Neuronal stem cell (in vitro differentiated cells): ENCODE results near the gene RETREG3.
"Not testable (repeated sequence)": the region's sequence is repeated elsewhere in the genome, so short reads cannot be mapped to it uniquely, and the experiment has no call there.

ENCODE experiments used
- DNase-seq: peaks from one replicate; pipeline ENCODE4 v3.0.0-alpha.2; 2013; ENCODE audit warnings: low spot score
- H2AFZ ChIP-seq: one replicate; pipeline ENCODE4 v1.6.1; 2013; ENCODE audit warnings: mild to moderate bottlenecking, low read length, inconsistent platforms
- H2AK5ac ChIP-seq: 2 replicates; pipeline ENCODE4 v1.6.1; 2013; ENCODE audit warnings: low read depth, mild to moderate bottlenecking, inconsistent platforms, low read length, moderate library complexity, mixed read lengths
- H2BK120ac ChIP-seq: 2 replicates; pipeline ENCODE4 v1.6.1; 2013; ENCODE audit warnings: low read depth, mild to moderate bottlenecking, inconsistent platforms, low read length, moderate library complexity, mixed read lengths
- H2BK12ac ChIP-seq: one replicate; pipeline ENCODE4 v1.6.1; 2013; ENCODE audit warnings: low read length, inconsistent platforms
- H2BK15ac ChIP-seq: 2 replicates; pipeline ENCODE4 v1.6.1; 2013; ENCODE audit warnings: mild to moderate bottlenecking, low read length, inconsistent platforms, mixed read lengths
- H2BK5ac ChIP-seq: one replicate; pipeline ENCODE4 v1.6.1; 2013; ENCODE audit warnings: inconsistent platforms, mild to moderate bottlenecking, low read length, moderate library complexity
- H3K14ac ChIP-seq: one replicate; pipeline ENCODE4 v1.6.1; 2013; ENCODE audit warnings: low read length, inconsistent platforms
- H3K18ac ChIP-seq: 2 replicates; pipeline ENCODE4 v1.6.1; 2013; ENCODE audit warnings: low read length, inconsistent platforms
- H3K23ac ChIP-seq: 2 replicates; pipeline ENCODE4 v1.6.1; 2013; ENCODE audit warnings: low read depth, mild to moderate bottlenecking, mixed read lengths, low read length, inconsistent platforms; ENCODE audit not compliant: poor library complexity
- H3K27ac ChIP-seq: replicated peaks from 3 replicates; pipeline ENCODE4 v1.5.1; 2013; ENCODE audit warnings: low read length, inconsistent platforms
- H3K27me3 ChIP-seq, 3 experiments: 2 replicates each; pipeline ENCODE4 v1.6.1; 2013; ENCODE audit warnings: low read length in 3 of 3, mild to moderate bottlenecking in 2 of 3, inconsistent platforms in 1 of 3, low read depth in 1 of 3, mixed read lengths in 1 of 3, moderate library complexity in 1 of 3; ENCODE audit not compliant: control insufficient read depth in 3 of 3, insufficient read depth in 3 of 3
- H3K36me3 ChIP-seq, 2 donors: replicated peaks in 1 of 2; 2 replicates each; pipeline ENCODE4 v1.6.1; 2013; ENCODE audit warnings: low read length in 2 of 2; ENCODE audit not compliant: control insufficient read depth in 2 of 2, insufficient read depth in 2 of 2
- H3K4ac ChIP-seq: 2 replicates; pipeline ENCODE4 v1.6.1; 2013; ENCODE audit warnings: inconsistent platforms, mild to moderate bottlenecking, low read length, moderate library complexity
- H3K4me1 ChIP-seq, 2 donors: 1 replicate in 1 of 2; 2 replicates in 1 of 2; pipeline ENCODE4 v1.6.1; 2013; ENCODE audit warnings: low read length in 2 of 2, low read depth in 1 of 2; ENCODE audit not compliant: control insufficient read depth in 2 of 2, insufficient read depth in 1 of 2
- H3K4me2 ChIP-seq: one replicate; pipeline ENCODE4 v1.6.1; 2013; ENCODE audit warnings: mild to moderate bottlenecking, low read length, inconsistent platforms; ENCODE audit not compliant: insufficient read depth, poor library complexity, severe bottlenecking
- H3K4me3 ChIP-seq, 2 donors: 2 replicates each; pipeline ENCODE4 v1.5.1; 2013; ENCODE audit warnings: low read length in 2 of 2, mild to moderate bottlenecking in 2 of 2, inconsistent platforms in 1 of 2, moderate library complexity in 1 of 2
- H3K79me1 ChIP-seq: one replicate; pipeline ENCODE4 v1.6.1; 2013; ENCODE audit warnings: low read depth, mild to moderate bottlenecking, inconsistent platforms, low read length, moderate library complexity
- H3K9ac ChIP-seq: one replicate; pipeline ENCODE4 v1.6.1; 2013; ENCODE audit warnings: mild to moderate bottlenecking, low read depth, low read length, inconsistent platforms; ENCODE audit not compliant: poor library complexity
- H3K9me3 ChIP-seq, 2 donors: replicated peaks in 1 of 2; 2 replicates each; pipeline versions ENCODE3 to v1.6.1; 2013; ENCODE audit warnings: low read length in 2 of 2, mild to moderate bottlenecking in 2 of 2, inconsistent platforms in 1 of 2, low read depth in 1 of 2, mixed read lengths in 1 of 2, moderate library complexity in 1 of 2; ENCODE audit not compliant: control insufficient read depth in 2 of 2, insufficient read depth in 1 of 2
- H4K8ac ChIP-seq: one replicate; pipeline ENCODE4 v1.6.1; 2013; ENCODE audit warnings: low read depth, mild to moderate bottlenecking, inconsistent platforms, low read length, moderate library complexity
- H4K91ac ChIP-seq: one replicate; pipeline ENCODE4 v1.6.1; 2013; ENCODE audit warnings: low read length, low read depth, mild to moderate bottlenecking, inconsistent platforms; ENCODE audit not compliant: poor library complexity
- WGBS, 2 donors: extraction: QIAGEN DNeasy Blood & Tissue Kit; methylation state at CpG; one replicate each; pipeline ENCODE4 v1.1.7; 2013; ENCODE audit warnings: missing lambda C conversion rate in 2 of 2, mixed read lengths in 1 of 2; ENCODE audit not compliant: insufficient read length in 2 of 2, insufficient replicate concordance in 1 of 2; ENCODE audit errors: extremely low coverage in 2 of 2; 5-methylcytosine and 5-hydroxymethylcytosine counted together

Gene RETREG3

GRCh38 chr17:42560246-42560645 is 48.9 kb downstream of the RETREG3 start:
- H3K27me3 ChIP-seq = no peaks in the 10 kb centered on the region
- H3K27ac ChIP-seq = no peak overlapping the region
- no peak overlapping the region for H3K9ac ChIP-seq
- H3K23ac ChIP-seq = no peak overlapping the region
- no peak overlapping the region for H3K4me2 ChIP-seq
- H3K36me3 ChIP-seq = peaks cover 11 to 22% of the 10 kb centered on the region in 2 donors
- peaks cover 10% of the 10 kb centered on the region for H3K79me1 ChIP-seq
- no peak overlapping the region for H2BK5ac ChIP-seq
- no peak overlapping the region for H2AFZ ChIP-seq
- H4K8ac ChIP-seq = no peak overlapping the region
- H3K4me1 ChIP-seq = peaks cover 9 to 14% of the 10 kb centered on the region in 2 donors
- no peak overlapping the region for H3K14ac ChIP-seq
- H3K18ac ChIP-seq = no peak overlapping the region
- H4K91ac ChIP-seq = no peak overlapping the region
- DNase-seq = no peak
- no peak overlapping the region for H2BK15ac ChIP-seq
- no peak overlapping the region for H2BK12ac ChIP-seq
- H2BK120ac ChIP-seq = no peak overlapping the region
- no peak overlapping the region for H2AK5ac ChIP-seq
- no peak overlapping the region for H3K4me3 ChIP-seq
- H3K9me3 ChIP-seq = no peaks in the 10 kb centered on the region
- WGBS, 2 donors = no CpG with 5 or more reads among the region's 3 CpGs
- no peak overlapping the region for H3K4ac ChIP-seq

DNA sequence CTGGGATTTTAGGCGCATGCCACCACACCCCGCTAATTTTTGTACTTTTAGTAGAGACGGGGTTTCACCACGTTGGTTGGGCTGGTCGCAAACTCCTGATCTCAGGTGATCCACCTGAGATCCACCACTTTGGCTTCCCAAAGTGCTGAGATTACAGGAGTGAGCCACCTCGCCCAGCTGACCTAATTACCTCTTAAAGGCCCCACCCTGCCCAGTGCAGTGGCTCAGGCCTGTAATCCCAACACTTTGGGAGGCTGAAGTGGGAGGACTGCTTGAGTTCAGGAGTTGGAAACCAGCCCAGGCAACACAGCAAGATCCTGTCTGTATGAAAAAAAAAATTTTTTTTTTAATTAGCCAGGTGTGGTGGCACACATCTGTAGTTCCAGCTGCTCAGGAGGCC is 50.1 kb downstream of the RETREG3 start:
- Histone ChIP-seq H3K9ac (no peak overlapping the region), H3K23ac (no peak overlapping the region), H4K8ac (no peak overlapping the region), H3K4me1 (peaks cover 11 to 15% of the 10 kb centered on the region in 2 donors), H3K18ac (no peak overlapping the region), H2AK5ac (no peak overlapping the region), H2BK5ac (no peak overlapping the region), H3K27me3 (no peaks in the 10 kb centered on the region), H4K91ac (no peak overlapping the region), H2BK15ac (no peak overlapping the region), H2BK120ac (no peak overlapping the region), H2BK12ac (no peak overlapping the region), H3K9me3 (no peaks in the 10 kb centered on the region), H3K4me3 (no peak overlapping the region), H2AFZ (no peak overlapping the region), H3K4ac (no peak overlapping the region), H3K4me2 (no peak overlapping the region), H3K36me3 (peaks cover 3 to 10% of the 10 kb centered on the region in 2 donors), H3K79me1 (peaks cover 10% of the 10 kb centered on the region), H3K27ac (no peak overlapping the region), H3K14ac (no peak overlapping the region)
- no CpG with 5 or more reads among the region's 6 CpGs for WGBS, 2 donors
- DNase-seq = no peak

DNA sequence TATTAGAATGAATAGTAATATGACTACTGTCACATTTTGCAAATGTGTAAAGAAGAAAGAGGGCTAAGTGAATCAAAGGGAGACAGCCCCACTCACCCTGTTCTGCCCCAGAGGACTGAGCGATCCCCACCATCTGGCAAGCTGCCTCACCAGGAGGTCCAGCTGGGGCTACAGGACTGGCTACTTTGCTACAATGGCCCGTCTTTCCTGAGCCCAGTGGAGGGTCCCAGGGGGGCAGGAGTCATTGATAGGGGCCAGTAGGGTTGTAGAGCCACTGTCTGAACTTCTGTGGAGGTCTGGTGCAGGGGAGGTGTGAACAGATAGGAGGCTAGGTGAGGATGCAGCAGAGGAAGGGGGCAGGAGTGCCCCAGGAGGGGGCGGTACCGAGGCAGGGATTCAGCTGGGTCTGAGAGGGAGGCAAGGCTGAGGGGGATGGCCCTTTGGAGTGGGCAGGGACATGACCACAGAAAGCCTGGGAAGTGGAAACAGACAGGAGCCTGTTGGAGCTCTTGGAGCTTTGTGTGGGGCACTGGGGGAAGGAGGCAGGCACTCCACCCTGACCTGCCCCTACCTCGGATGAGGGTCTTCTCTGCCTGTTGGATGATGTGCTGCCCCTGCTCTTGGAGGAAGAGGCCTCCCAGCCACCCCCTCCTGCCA is 53.1 kb downstream of the RETREG3 start:
- DNase-seq, H2BK12ac ChIP-seq, H3K9me3 ChIP-seq, H3K4ac ChIP-seq, H3K23ac ChIP-seq, H2BK120ac ChIP-seq, H3K4me1 ChIP-seq, H3K4me2 ChIP-seq, H4K91ac ChIP-seq, H2AFZ ChIP-seq, H3K9ac ChIP-seq, H4K8ac ChIP-seq, H2AK5ac ChIP-seq, H3K36me3 ChIP-seq, H3K18ac ChIP-seq, H3K27me3 ChIP-seq, H3K27ac ChIP-seq, H2BK5ac ChIP-seq, H3K79me1 ChIP-seq, H2BK15ac ChIP-seq, H3K4me3 ChIP-seq, H3K14ac ChIP-seq: not testable (repeated sequence)
- WGBS, 2 donors = no CpG with 5 or more reads among the region's 5 CpGs

DNA sequence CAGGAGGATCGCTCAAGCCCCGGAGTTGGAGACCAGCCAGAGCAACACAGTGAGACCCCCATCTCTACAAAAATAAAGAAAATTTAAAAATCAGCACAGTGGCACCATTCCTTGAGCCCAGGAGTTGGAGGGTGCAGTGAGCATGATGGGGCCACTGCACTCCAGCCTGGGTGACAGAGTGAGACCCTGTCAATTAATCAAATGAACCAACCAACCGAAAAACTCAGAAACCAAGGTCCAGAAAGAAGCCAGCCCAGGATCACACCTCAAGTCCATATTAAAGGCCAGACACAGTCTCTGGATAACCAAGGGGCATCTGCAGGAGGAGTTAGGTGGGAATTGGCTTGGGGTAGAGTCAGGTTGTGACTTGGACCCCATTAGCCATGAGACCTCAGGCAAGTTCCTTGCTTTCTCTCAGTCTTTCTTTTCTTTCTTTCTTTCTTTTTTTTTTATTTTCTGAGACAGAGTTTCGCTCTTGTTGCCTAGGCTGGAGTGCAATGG is 54.0 kb downstream of the RETREG3 start:
- H3K4ac ChIP-seq = no peak overlapping the region
- H2AFZ ChIP-seq = peak overlapping the region; percentile 96
- no peaks in the 10 kb centered on the region for H3K36me3 ChIP-seq
- H2BK120ac ChIP-seq = no peak overlapping the region
- H3K9ac ChIP-seq = peak overlapping the region; percentile 95
- H3K4me2 ChIP-seq = peak overlapping the region; percentile 77
- no peak overlapping the region for H4K91ac ChIP-seq
- H3K4me3 ChIP-seq = peak overlapping the region; percentile 89 to 97
- H2BK5ac ChIP-seq = peak overlapping the region; percentile 83
- no peak overlapping the region for H4K8ac ChIP-seq
- no peaks in the 10 kb centered on the region for H3K27me3 ChIP-seq
- peaks cover 6% of the 10 kb centered on the region for H3K79me1 ChIP-seq
- no CpG with 5 or more reads among the region's 4 CpGs for WGBS, 2 donors
- no peaks in the 10 kb centered on the region for H3K9me3 ChIP-seq
- H3K27ac ChIP-seq = peak overlapping the region; percentile 59
- no peak overlapping the region for H2AK5ac ChIP-seq
- DNase-seq = no peak
- H2BK15ac ChIP-seq = peak overlapping the region; percentile 15
- peak overlapping the region; percentile 25 for H3K14ac ChIP-seq
- H3K18ac ChIP-seq = peak overlapping the region; percentile 86
- peak overlapping the region; percentile 50 for H3K23ac ChIP-seq
- peaks cover 6 to 8% of the 10 kb centered on the region in 2 donors for H3K4me1 ChIP-seq
- H2BK12ac ChIP-seq = no peak overlapping the region
